Activated CD4-positive, alpha-beta T cell treated with anti-CD3 and anti-CD28 coated beads, Interleukin-2, amount 50 U/mL, for 16 hours (primary cell): ENCODE results near the gene NVL.
"Not testable (repeated sequence)": the region's sequence is repeated elsewhere in the genome, so short reads cannot be mapped to it uniquely, and the experiment has no call there.

Experiments
- DNase-seq: peaks from one replicate; pipeline ENCODE4 v3.0.0-alpha.2; 2020

Gene NVL

GRCh38 chr1:224329842-224330753 lies at the start of gene NVL:
Gene NVL (minus strand): TSS chr1:224330172. CDS start chr1:224330127, 45 bp downstream.
- DNase-seq = peak; percentile 90

- no peak for DNase-seq
These were observed 49.1 kb upstream of the NVL start for GRCh38 chr1:224378855-224379631.

- peak; percentile 83 for DNase-seq
These were observed 47.7 kb upstream of the NVL start for GRCh38 chr1:224377676-224378006.

GRCh38 chr1:224375059-224375458 lies 45.1 kb upstream of the NVL start:
- DNase-seq = peak; percentile 40

- no peak for DNase-seq
These were observed 43.1 kb upstream of the NVL start for GRCh38 chr1:224373008-224373590.

- DNase-seq = peak; percentile 54
These were observed 38.4 kb upstream of the NVL start for GRCh38 chr1:224368409-224368808.

GRCh38 chr1:224359207-224359606 lies 29.2 kb upstream of the NVL start:
- no peak for DNase-seq

- DNase-seq = no peak
These were observed 28.3 kb upstream of the NVL start for GRCh38 chr1:224358237-224358636.

GRCh38 chr1:224357626-224358124 lies 27.7 kb upstream of the NVL start:
- no peak for DNase-seq

GRCh38 chr1:224356685-224357625 lies 27.0 kb upstream of the NVL start, which contains the start of gene CNIH4:
Gene CNIH4 (plus strand): TSS chr1:224356879. CDS start chr1:224356925, 46 bp downstream.
- DNase-seq = peak; percentile 96

GRCh38 chr1:224353975-224354925 lies 24.3 kb upstream of the NVL start:
- no peak for DNase-seq

GRCh38 chr1:224352436-224353085 lies 22.6 kb upstream of the NVL start:
- not testable (repeated sequence) for DNase-seq

- not testable (repeated sequence) for DNase-seq
These were observed 19.7 kb upstream of the NVL start for GRCh38 chr1:224349716-224350115.

- no peak for DNase-seq
These were observed 18.2 kb upstream of the NVL start for GRCh38 chr1:224348137-224348536.

GRCh38 chr1:224343679-224344078 lies 13.7 kb upstream of the NVL start:
- no peak for DNase-seq

- peak; percentile 29 for DNase-seq
These were observed 10.7 kb upstream of the NVL start for GRCh38 chr1:224340453-224341384.

- no peak for DNase-seq
These were observed 9.6 kb upstream of the NVL start for GRCh38 chr1:224339442-224340033.

- DNase-seq = no peak
These were observed 8.3 kb upstream of the NVL start for GRCh38 chr1:224338150-224338838.
